Stimulated activated CD4-positive, alpha-beta T cell treated with anti-CD3 and anti-CD28 coated beads, TNF-alpha, amount 100 ng/mL, for 4 hours (primary cell): ENCODE results near the gene TBL3.
"Not testable (repeated sequence)": the region's sequence is repeated elsewhere in the genome, so short reads cannot be mapped to it uniquely, and the experiment has no call there.

ENCODE experiments used
- DNase-seq, 3 experiments: peaks; one replicate each; pipeline ENCODE4 v3.0.0-alpha.2; 2020; ENCODE audit warnings: low read depth in 3 of 3

Gene TBL3

GRCh38 chr16:1971796-1972489, at the start of gene TBL3:
TBL3 (plus strand) TSS chr16:1972053; CDS start chr16:1972165, 112 bp downstream.
- peak; percentile 90 to 92 (median 91) for DNase-seq

GRCh38 chr16:1922357-1922756, 49.5 kb upstream of the TBL3 start:
- DNase-seq = no peak

- DNase-seq = no peak
Observed at GRCh38 chr16:1923299-1924034, 48.4 kb upstream of the TBL3 start.

GRCh38 chr16:1924095-1924494, 47.8 kb upstream of the TBL3 start:
- DNase-seq = no peak

GRCh38 chr16:1926271-1926670, 45.6 kb upstream of the TBL3 start:
- no peak for DNase-seq

GRCh38 chr16:1929105-1929504, 42.7 kb upstream of the TBL3 start:
- peak in 1 of 3 experiments; percentile 15 for DNase-seq

- DNase-seq = peak; percentile 87 to 98 (median 89)
Observed at GRCh38 chr16:1929578-1930337, 42.1 kb upstream of the TBL3 start.

- no peak for DNase-seq
Observed at GRCh38 chr16:1930338-1930720, 41.5 kb upstream of the TBL3 start.

GRCh38 chr16:1932050-1933028, 39.5 kb upstream of the TBL3 start:
- no peak for DNase-seq

- DNase-seq = no peak
Observed at GRCh38 chr16:1933097-1933661, 38.7 kb upstream of the TBL3 start.

- no peak for DNase-seq
Observed at GRCh38 chr16:1936945-1937479, 34.8 kb upstream of the TBL3 start.

- no peak for DNase-seq
Observed at GRCh38 chr16:1938316-1938715, 33.5 kb upstream of the TBL3 start.

GRCh38 chr16:1938910-1939309, 32.9 kb upstream of the TBL3 start:
- DNase-seq = no peak

- DNase-seq = not testable (repeated sequence)
Observed at GRCh38 chr16:1939833-1940232, 32.0 kb upstream of the TBL3 start.

GRCh38 chr16:1940273-1941161, 31.3 kb upstream of the TBL3 start:
- DNase-seq = no peak

GRCh38 chr16:1941162-1942046, 30.4 kb upstream of the TBL3 start:
- DNase-seq = no peak

GRCh38 chr16:1942047-1942809, 29.6 kb upstream of the TBL3 start:
- no peak for DNase-seq
